Dedifferentiated amniotic fluid mesenchymal stem cell (primary cell): ENCODE data around the gene GALNT7.

Source experiments
- DNase-seq: peaks from one replicate; pipeline ENCODE4 v3.0.0-alpha.2; 2016; ENCODE audit errors: extremely low spot score

The GALNT7 gene

GRCh38 chr4:173345648-173346047 is 177.0 kb downstream of the GALNT7 start:
- no peak for DNase-seq

GRCh38 chr4:173346074-173346473 is 177.5 kb downstream of the GALNT7 start:
- peak; percentile 46 for DNase-seq

- DNase-seq = no peak
These were observed 178.9 kb downstream of the GALNT7 start for GRCh38 chr4:173347467-173347866.

GRCh38 chr4:173357939-173358338 is 189.3 kb downstream of the GALNT7 start:
- DNase-seq = no peak

- DNase-seq = no peak
These were observed 192.1 kb downstream of the GALNT7 start for GRCh38 chr4:173360587-173361221.

- DNase-seq = no peak
These were observed 194.1 kb downstream of the GALNT7 start for GRCh38 chr4:173362666-173363065.

GRCh38 chr4:173365359-173365996 is 196.9 kb downstream of the GALNT7 start:
- DNase-seq = no peak

GRCh38 chr4:173367285-173367684 is 198.7 kb downstream of the GALNT7 start:
- DNase-seq = no peak

- DNase-seq = no peak
These were observed 199.3 kb downstream of the GALNT7 start for GRCh38 chr4:173367946-173368345.

GRCh38 chr4:173370130-173370476 is 201.5 kb downstream of the GALNT7 start:
- no peak for DNase-seq

GRCh38 chr4:173370477-173371291 is 202.1 kb downstream of the GALNT7 start, which contains the start of gene SAP30:
TSS of gene SAP30 (plus strand) at chr4:173370954. CDS start at chr4:173371183, 229 bp downstream.
- peak; percentile 98 for DNase-seq

- peak; percentile 67 for DNase-seq
These were observed 202.9 kb downstream of the GALNT7 start for GRCh38 chr4:173371292-173372192.
